Nephron (organoid): ENCODE data around the gene RBM47.

Experiments
- H3K27ac Mint-ChIP-seq, 3 experiments: 2 replicates each; pipeline ENCODE4 v1.8.0; 2020; ENCODE audit warnings: mixed read lengths in 3 of 3, mild to moderate bottlenecking in 2 of 3, moderate library complexity in 1 of 3
- H3K27me3 Mint-ChIP-seq: 2 replicates; pipeline ENCODE4 v1.8.0; 2021; ENCODE audit warnings: low read depth, mild to moderate bottlenecking, moderate library complexity, mixed read lengths
- H3K36me3 Mint-ChIP-seq: 2 replicates; pipeline ENCODE4 v1.8.0; 2020; ENCODE audit warnings: low read depth, mixed read lengths
- H3K4me1 Mint-ChIP-seq: 2 replicates; pipeline ENCODE4 v1.8.0; 2020; ENCODE audit warnings: mixed read lengths
- H3K4me3 Mint-ChIP-seq, 3 experiments: 2 replicates each; pipeline ENCODE4 v1.8.0; 2020; ENCODE audit warnings: mild to moderate bottlenecking in 3 of 3, mixed read lengths in 3 of 3, moderate library complexity in 2 of 3
- H3K9me3 Mint-ChIP-seq: 2 replicates; pipeline ENCODE4 v1.8.0; 2020; ENCODE audit warnings: mixed read lengths
- CTCF ChIP-seq, 3 experiments: fragments of 200-600 bp; sonication (generic); IDR thresholded peaks; one replicate each; pipeline ENCODE4 v1.5.0; 2021; ENCODE audit warnings: antibody characterized with exemption in 3 of 3; ENCODE audit not compliant: unreplicated experiment in 3 of 3

The RBM47 gene

GRCh38 chr4:40621229-40621591 lies 8.5 kb downstream of the RBM47 start:
- no peak overlapping the region for H3K27ac Mint-ChIP-seq
- H3K4me1 Mint-ChIP-seq, result peaks cover under 1% of the 10 kb centered on the region
- H3K36me3 Mint-ChIP-seq, result no peaks in the 10 kb centered on the region
- no peak overlapping the region for H3K4me3 Mint-ChIP-seq
- TF ChIP-seq CTCF (IDR thresholded peaks at IDR 0.05; ENCODE audit: unreplicated experiment in 3 of 3), result no peak
- H3K9me3 Mint-ChIP-seq, result no peaks in the 10 kb centered on the region
- H3K27me3 Mint-ChIP-seq, result peaks cover 17% of the 10 kb centered on the region

- H3K27ac Mint-ChIP-seq, result no peak overlapping the region
- no peaks in the 10 kb centered on the region for H3K4me1 Mint-ChIP-seq
- H3K9me3 Mint-ChIP-seq, result no peaks in the 10 kb centered on the region
- no peak for TF ChIP-seq CTCF (IDR thresholded peaks at IDR 0.05; ENCODE audit: unreplicated experiment in 3 of 3)
- no peak overlapping the region for H3K4me3 Mint-ChIP-seq
- H3K27me3 Mint-ChIP-seq, result peaks cover 8% of the 10 kb centered on the region
- H3K36me3 Mint-ChIP-seq, result no peaks in the 10 kb centered on the region
Measured at GRCh38 chr4:40619600-40619999, 10.1 kb downstream of the RBM47 start.

GRCh38 chr4:40617872-40618271 lies 11.8 kb downstream of the RBM47 start:
- TF ChIP-seq CTCF (IDR thresholded peaks at IDR 0.05; ENCODE audit: unreplicated experiment in 3 of 3), result no peak
- H3K9me3 Mint-ChIP-seq, result no peaks in the 10 kb centered on the region
- no peak overlapping the region for H3K27ac Mint-ChIP-seq
- peaks cover 2% of the 10 kb centered on the region for H3K36me3 Mint-ChIP-seq
- no peaks in the 10 kb centered on the region for H3K4me1 Mint-ChIP-seq
- no peak overlapping the region for H3K4me3 Mint-ChIP-seq
- H3K27me3 Mint-ChIP-seq, result peaks cover 4% of the 10 kb centered on the region

GRCh38 chr4:40614031-40614430 lies 15.6 kb downstream of the RBM47 start:
- Mint-ChIP-seq H3K4me3 (no peak overlapping the region), H3K27me3 (no peaks in the 10 kb centered on the region), H3K36me3 (peaks cover 9% of the 10 kb centered on the region), H3K4me1 (no peaks in the 10 kb centered on the region), H3K9me3 (peaks cover 4% of the 10 kb centered on the region), H3K27ac (no peak overlapping the region)
- TF ChIP-seq CTCF (IDR thresholded peaks at IDR 0.05; ENCODE audit: unreplicated experiment in 3 of 3), result no peak

- Mint-ChIP-seq H3K4me1 (no peaks in the 10 kb centered on the region), H3K9me3 (peaks cover 4% of the 10 kb centered on the region), H3K36me3 (peaks cover 9% of the 10 kb centered on the region), H3K4me3 (no peak overlapping the region), H3K27ac (no peak overlapping the region), H3K27me3 (no peaks in the 10 kb centered on the region)
- TF ChIP-seq CTCF (IDR thresholded peaks at IDR 0.05; ENCODE audit: unreplicated experiment in 3 of 3), result no peak
Measured at GRCh38 chr4:40613456-40613855, 16.2 kb downstream of the RBM47 start.

GRCh38 chr4:40612831-40613230 lies 16.8 kb downstream of the RBM47 start:
- H3K27me3 Mint-ChIP-seq, result no peaks in the 10 kb centered on the region
- no peaks in the 10 kb centered on the region for H3K4me1 Mint-ChIP-seq
- no peak for TF ChIP-seq CTCF (IDR thresholded peaks at IDR 0.05; ENCODE audit: unreplicated experiment in 3 of 3)
- H3K9me3 Mint-ChIP-seq, result peaks cover 4% of the 10 kb centered on the region
- peaks cover 9% of the 10 kb centered on the region for H3K36me3 Mint-ChIP-seq
- no peak overlapping the region for H3K4me3 Mint-ChIP-seq
- peak overlapping the region in 1 of 3 experiments; percentile 40 for H3K27ac Mint-ChIP-seq
